ENCODE measurements around the gene TNFRSF1A. TPM values are rescaled to one million over a fixed set of nuclear protein-coding genes. Genes with fewer than 3 reads are reported as not detected.

Gene TNFRSF1A
- polyA plus RNA-seq, 1 donor from 2014 or later = 4.5 TPM

DNA sequence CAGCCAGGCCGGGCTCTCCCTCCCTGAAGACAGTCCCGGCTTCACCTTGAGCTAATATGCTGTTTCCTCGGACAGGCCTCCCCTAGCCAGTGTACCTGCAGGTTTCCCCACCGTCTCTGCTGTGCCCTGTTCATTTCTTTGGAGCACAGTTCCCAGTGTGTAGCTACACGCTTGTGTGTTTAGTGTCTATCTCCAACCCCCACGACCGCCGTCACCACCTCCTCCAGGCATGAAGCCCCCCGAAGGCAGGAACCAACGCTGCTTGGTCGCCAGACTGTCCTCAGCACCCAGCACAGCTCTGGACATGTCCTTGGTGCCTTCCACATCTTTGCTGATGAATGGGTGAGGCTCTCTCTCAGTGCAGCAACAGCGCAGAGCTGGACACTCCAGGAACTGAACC is 57.6 kb downstream of the TNFRSF1A start:
- TF ChIP-seq EP300 (conservative IDR thresholded peaks at IDR 0.05; ENCODE audit: poor library complexity, severe bottlenecking) (no peak), POLR2AphosphoS5 (IDR thresholded peaks at IDR 0.05) (no peak), EZH2 (IDR thresholded peaks at IDR 0.05; ENCODE audit: borderline replicate concordance, insufficient read depth, low read length, poor library complexity, severe bottlenecking) (no peak), RAD21 (conservative IDR thresholded peaks at IDR 0.05) (no peak), TAF1 (IDR thresholded peaks at IDR 0.05; ENCODE audit: low read depth) (no peak), CTCF (IDR thresholded peaks at IDR 0.05; ENCODE audit: poor library complexity, severe bottlenecking) (no peak), SMC3 (conservative IDR thresholded peaks at IDR 0.05; ENCODE audit: poor library complexity) (no peak), MXI1 (conservative IDR thresholded peaks at IDR 0.05; ENCODE audit: poor library complexity, severe bottlenecking) (no peak)
- TF ChIP-seq, protein P1, sequence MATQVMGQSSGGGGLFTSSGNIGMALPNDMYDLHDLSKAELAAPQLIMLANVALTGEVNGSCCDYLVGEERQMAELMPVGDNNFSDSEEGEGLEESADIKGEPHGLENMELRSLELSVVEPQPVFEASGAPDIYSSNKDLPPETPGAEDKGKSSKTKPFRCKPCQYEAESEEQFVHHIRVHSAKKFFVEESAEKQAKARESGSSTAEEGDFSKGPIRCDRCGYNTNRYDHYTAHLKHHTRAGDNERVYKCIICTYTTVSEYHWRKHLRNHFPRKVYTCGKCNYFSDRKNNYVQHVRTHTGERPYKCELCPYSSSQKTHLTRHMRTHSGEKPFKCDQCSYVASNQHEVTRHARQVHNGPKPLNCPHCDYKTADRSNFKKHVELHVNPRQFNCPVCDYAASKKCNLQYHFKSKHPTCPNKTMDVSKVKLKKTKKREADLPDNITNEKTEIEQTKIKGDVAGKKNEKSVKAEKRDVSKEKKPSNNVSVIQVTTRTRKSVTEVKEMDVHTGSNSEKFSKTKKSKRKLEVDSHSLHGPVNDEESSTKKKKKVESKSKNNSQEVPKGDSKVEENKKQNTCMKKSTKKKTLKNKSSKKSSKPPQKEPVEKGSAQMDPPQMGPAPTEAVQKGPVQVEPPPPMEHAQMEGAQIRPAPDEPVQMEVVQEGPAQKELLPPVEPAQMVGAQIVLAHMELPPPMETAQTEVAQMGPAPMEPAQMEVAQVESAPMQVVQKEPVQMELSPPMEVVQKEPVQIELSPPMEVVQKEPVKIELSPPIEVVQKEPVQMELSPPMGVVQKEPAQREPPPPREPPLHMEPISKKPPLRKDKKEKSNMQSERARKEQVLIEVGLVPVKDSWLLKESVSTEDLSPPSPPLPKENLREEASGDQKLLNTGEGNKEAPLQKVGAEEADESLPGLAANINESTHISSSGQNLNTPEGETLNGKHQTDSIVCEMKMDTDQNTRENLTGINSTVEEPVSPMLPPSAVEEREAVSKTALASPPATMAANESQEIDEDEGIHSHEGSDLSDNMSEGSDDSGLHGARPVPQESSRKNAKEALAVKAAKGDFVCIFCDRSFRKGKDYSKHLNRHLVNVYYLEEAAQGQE (IDR thresholded peaks at IDR 0.05; ENCODE audit: borderline replicate concordance) = no peak
- Histone ChIP-seq H3K27me3 (ENCODE audit: insufficient read depth, low read depth, low read length) (peaks cover 2% of the 10 kb centered on the region), H3K79me2 (replicated peaks; ENCODE audit: insufficient read depth, low read length) (no peaks in the 10 kb centered on the region), H3K36me3 (ENCODE audit: insufficient read depth, low read length) (no peaks in the 10 kb centered on the region), H3K27ac (ENCODE audit: low read length) (no peak overlapping the region), H3K4me2 (ENCODE audit: low read length) (no peak overlapping the region), H3K4me3 (ENCODE audit: low read length) (no peak overlapping the region), H2AFZ (ENCODE audit: low read depth, low read length) (no peak overlapping the region), H3K9me2 (ENCODE audit: insufficient read depth, low read length) (no peaks in the 10 kb centered on the region), H3K9me3 (ENCODE audit: low read length) (no peaks in the 10 kb centered on the region), H3K9ac (ENCODE audit: low read length) (no peak overlapping the region), H3F3A (ENCODE audit: insufficient read depth, low read length, poor library complexity, severe bottlenecking) (peaks cover 3% of the 10 kb centered on the region), H4K20me1 (ENCODE audit: insufficient read depth) (no peaks in the 10 kb centered on the region)

- Histone ChIP-seq H4K20me1 (ENCODE audit: insufficient read depth) (no peaks in the 10 kb centered on the region), H3K9me3 (ENCODE audit: low read length) (no peaks in the 10 kb centered on the region), H3K27me3 (ENCODE audit: insufficient read depth, low read depth, low read length) (peaks cover 13% of the 10 kb centered on the region), H3K4me3 (ENCODE audit: low read length) (no peak overlapping the region), H3K36me3 (ENCODE audit: insufficient read depth, low read length) (no peaks in the 10 kb centered on the region), H3F3A (ENCODE audit: insufficient read depth, low read length, poor library complexity, severe bottlenecking) (peaks cover 3% of the 10 kb centered on the region), H3K9me2 (ENCODE audit: insufficient read depth, low read length) (no peaks in the 10 kb centered on the region), H2AFZ (ENCODE audit: low read depth, low read length) (no peak overlapping the region), H3K27ac (ENCODE audit: low read length) (no peak overlapping the region), H3K79me2 (replicated peaks; ENCODE audit: insufficient read depth, low read length) (no peaks in the 10 kb centered on the region), H3K4me2 (ENCODE audit: low read length) (no peak overlapping the region), H3K9ac (ENCODE audit: low read length) (no peak overlapping the region)
- TF ChIP-seq EZH2 (IDR thresholded peaks at IDR 0.05; ENCODE audit: borderline replicate concordance, insufficient read depth, low read length, poor library complexity, severe bottlenecking) (no peak), MXI1 (conservative IDR thresholded peaks at IDR 0.05; ENCODE audit: poor library complexity, severe bottlenecking) (no peak), SMC3 (conservative IDR thresholded peaks at IDR 0.05; ENCODE audit: poor library complexity) (no peak), EP300 (conservative IDR thresholded peaks at IDR 0.05; ENCODE audit: poor library complexity, severe bottlenecking) (no peak), POLR2AphosphoS5 (IDR thresholded peaks at IDR 0.05) (no peak), CTCF (IDR thresholded peaks at IDR 0.05; ENCODE audit: poor library complexity, severe bottlenecking) (no peak), RAD21 (conservative IDR thresholded peaks at IDR 0.05) (no peak), TAF1 (IDR thresholded peaks at IDR 0.05; ENCODE audit: low read depth) (no peak)
- TF ChIP-seq, protein P1 (IDR thresholded peaks at IDR 0.05; ENCODE audit: borderline replicate concordance) = no peak
Measured at GRCh38 chr12:6282453-6282840, 59.4 kb downstream of the TNFRSF1A start.
